ENCODE results near the gene H3-3A.
A peak's percentile ranks its signal among the peaks of the same experiment; 100 is the strongest.
"Not testable (repeated sequence)": the region's sequence is repeated elsewhere in the genome, so short reads cannot be mapped to it uniquely, and the experiment has no call there.

The H3-3A gene

DNA sequence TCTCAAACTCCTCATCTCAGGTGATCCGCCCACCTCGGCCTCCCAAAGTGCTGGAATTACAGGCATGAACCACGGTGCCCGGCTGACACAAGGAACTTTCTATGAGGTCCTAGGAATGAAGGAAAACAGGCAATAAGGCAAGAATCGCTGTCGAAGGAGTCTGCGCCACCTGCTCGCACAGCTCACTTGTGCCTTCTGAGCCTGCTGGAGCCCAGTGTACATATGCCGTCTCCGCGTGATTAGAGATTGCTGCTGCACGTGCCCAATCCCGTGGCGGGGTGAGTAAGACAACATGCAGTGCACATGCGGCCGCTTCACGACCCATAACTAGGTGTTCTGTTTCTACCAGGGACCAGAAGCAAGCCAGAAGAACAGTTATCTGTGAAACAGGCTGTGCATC, 24.3 kb downstream of the H3-3A start:
- H3K9me3 ChIP-seq (ENCODE audit: control insufficient read depth, insufficient read depth, low read length): no peaks in the 10 kb centered on the region
- peaks cover 4% of the 10 kb centered on the region; the same call in 1 of the 2 replicates for H3K4me1 ChIP-seq (ENCODE audit: control insufficient read depth, insufficient read depth, low read length)
- H3K9ac ChIP-seq (ENCODE audit: low read depth, low read length): no peak overlapping the region
- H3K36me3 ChIP-seq (ENCODE audit: control insufficient read depth, insufficient read depth, low read length): no peaks in the 10 kb centered on the region
- peaks cover 16% of the 10 kb centered on the region for H3K27me3 ChIP-seq (ENCODE audit: control insufficient read depth, insufficient read depth, low read length)
- no peak overlapping the region for H3K4me3 ChIP-seq (ENCODE audit: low read depth, low read length)
- H3K27ac ChIP-seq (ENCODE audit: low read depth, low read length): no peak overlapping the region

- Histone ChIP-seq H3K36me3 (ENCODE audit: control insufficient read depth, insufficient read depth, low read length) (no peaks in the 10 kb centered on the region), H3K27ac (ENCODE audit: low read depth, low read length) (no peak overlapping the region), H3K27me3 (ENCODE audit: control insufficient read depth, insufficient read depth, low read length) (no peaks in the 10 kb centered on the region), H3K4me1 (ENCODE audit: control insufficient read depth, insufficient read depth, low read length) (no peaks in the 10 kb centered on the region), H3K4me3 (ENCODE audit: low read depth, low read length) (no peak overlapping the region), H3K9ac (ENCODE audit: low read depth, low read length) (no peak overlapping the region), H3K9me3 (ENCODE audit: control insufficient read depth, insufficient read depth, low read length) (no peaks in the 10 kb centered on the region)
Measured at GRCh38 chr1:226091461-226091860, 28.9 kb downstream of the H3-3A start.

- H3K4me3 ChIP-seq (ENCODE audit: low read depth, low read length); H3K36me3 ChIP-seq (ENCODE audit: control insufficient read depth, insufficient read depth, low read length); H3K9ac ChIP-seq (ENCODE audit: low read depth, low read length); H3K9me3 ChIP-seq (ENCODE audit: control insufficient read depth, insufficient read depth, low read length); H3K27ac ChIP-seq (ENCODE audit: low read depth, low read length); H3K4me1 ChIP-seq (ENCODE audit: control insufficient read depth, insufficient read depth, low read length); H3K27me3 ChIP-seq (ENCODE audit: control insufficient read depth, insufficient read depth, low read length): not testable (repeated sequence)
Measured at GRCh38 chr1:226092048-226092820, 29.7 kb downstream of the H3-3A start.

- Histone ChIP-seq H3K4me3 (ENCODE audit: low read depth, low read length) (no peak overlapping the region), H3K4me1 (ENCODE audit: control insufficient read depth, insufficient read depth, low read length) (peaks cover 5% of the 10 kb centered on the region), H3K27ac (ENCODE audit: low read depth, low read length) (no peak overlapping the region), H3K9me3 (ENCODE audit: control insufficient read depth, insufficient read depth, low read length) (no peaks in the 10 kb centered on the region), H3K9ac (ENCODE audit: low read depth, low read length) (no peak overlapping the region), H3K36me3 (ENCODE audit: control insufficient read depth, insufficient read depth, low read length) (no peaks in the 10 kb centered on the region), H3K27me3 (ENCODE audit: control insufficient read depth, insufficient read depth, low read length) (no peaks in the 10 kb centered on the region)
Measured at GRCh38 chr1:226092965-226093364, 30.4 kb downstream of the H3-3A start.

GRCh38 chr1:226093621-226094020, 31.1 kb downstream of the H3-3A start:
- Histone ChIP-seq H3K9me3 (ENCODE audit: control insufficient read depth, insufficient read depth, low read length) (no peaks in the 10 kb centered on the region), H3K36me3 (ENCODE audit: control insufficient read depth, insufficient read depth, low read length) (no peaks in the 10 kb centered on the region), H3K27ac (ENCODE audit: low read depth, low read length) (no peak overlapping the region), H3K4me3 (ENCODE audit: low read depth, low read length) (no peak overlapping the region), H3K9ac (ENCODE audit: low read depth, low read length) (no peak overlapping the region), H3K4me1 (ENCODE audit: control insufficient read depth, insufficient read depth, low read length) (peaks cover 5% of the 10 kb centered on the region), H3K27me3 (ENCODE audit: control insufficient read depth, insufficient read depth, low read length) (peaks cover under 1% of the 10 kb centered on the region; the same call in 1 of the 2 replicates)

GRCh38 chr1:226094451-226094850, 31.9 kb downstream of the H3-3A start:
- Histone ChIP-seq H3K4me3 (ENCODE audit: low read depth, low read length) (no peak overlapping the region), H3K9me3 (ENCODE audit: control insufficient read depth, insufficient read depth, low read length) (no peaks in the 10 kb centered on the region), H3K4me1 (ENCODE audit: control insufficient read depth, insufficient read depth, low read length) (peaks cover 5% of the 10 kb centered on the region)

GRCh38 chr1:226095286-226095685, 32.8 kb downstream of the H3-3A start:
- no peak overlapping the region for H3K4me3 ChIP-seq (ENCODE audit: low read depth, low read length)
- H3K4me1 ChIP-seq (ENCODE audit: control insufficient read depth, insufficient read depth, low read length): peaks cover 5% of the 10 kb centered on the region
- H3K27me3 ChIP-seq (ENCODE audit: control insufficient read depth, insufficient read depth, low read length): peaks cover 15% of the 10 kb centered on the region
- H3K9ac ChIP-seq (ENCODE audit: low read depth, low read length): no peak overlapping the region
- no peaks in the 10 kb centered on the region for H3K9me3 ChIP-seq (ENCODE audit: control insufficient read depth, insufficient read depth, low read length)
- no peaks in the 10 kb centered on the region for H3K36me3 ChIP-seq (ENCODE audit: control insufficient read depth, insufficient read depth, low read length)
- H3K27ac ChIP-seq (ENCODE audit: low read depth, low read length): no peak overlapping the region

More at GRCh38 chr1:226094451-226094850, 31.9 kb downstream of the H3-3A start:
- no peaks in the 10 kb centered on the region for H3K36me3 ChIP-seq (ENCODE audit: control insufficient read depth, insufficient read depth, low read length)
- H3K9ac ChIP-seq (ENCODE audit: low read depth, low read length): no peak overlapping the region
- H3K27me3 ChIP-seq (ENCODE audit: control insufficient read depth, insufficient read depth, low read length): peaks cover 8% of the 10 kb centered on the region
- H3K27ac ChIP-seq (ENCODE audit: low read depth, low read length): no peak overlapping the region

DNA sequence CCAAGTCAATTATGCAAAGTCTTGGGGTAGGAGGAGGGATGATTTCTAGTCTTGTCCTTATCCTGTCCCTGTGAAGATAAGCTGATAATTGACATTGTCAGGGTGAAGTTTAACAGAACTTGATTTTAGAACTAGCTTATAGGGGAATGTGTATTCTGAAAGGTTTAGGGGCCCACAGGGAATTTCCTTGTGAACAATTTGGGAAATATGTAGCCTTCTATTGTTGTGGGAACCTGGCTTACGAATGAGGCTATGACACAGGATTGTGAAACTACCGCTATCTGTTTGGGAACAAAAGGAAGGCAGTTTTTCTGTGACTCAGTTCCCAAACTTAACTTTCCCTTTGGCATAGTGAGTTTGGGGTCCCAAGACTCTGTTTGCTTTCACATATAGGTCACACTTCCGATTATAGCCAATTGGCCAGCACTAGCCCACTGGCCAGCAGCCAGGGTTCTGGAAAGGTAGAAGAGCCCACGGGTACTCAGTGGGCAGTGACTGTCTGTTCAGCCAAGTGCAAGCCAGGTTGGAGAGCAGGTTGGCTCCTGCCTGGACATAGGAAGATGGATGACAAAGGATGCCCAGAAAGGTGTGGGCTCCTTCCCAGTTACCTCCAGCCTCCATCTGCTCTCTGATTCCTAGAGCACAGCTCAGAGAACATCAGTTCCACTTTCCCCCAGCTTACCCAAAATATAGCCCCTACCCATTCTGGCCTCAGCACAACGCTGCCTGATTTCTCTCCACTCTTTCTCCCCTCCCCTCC, 35.5 kb downstream of the H3-3A start:
- Histone ChIP-seq H3K27ac (ENCODE audit: low read depth, low read length) (peak overlapping the region; percentile 49), H3K9ac (ENCODE audit: low read depth, low read length) (no peak overlapping the region)

GRCh38 chr1:226098870-226099835, 36.6 kb downstream of the H3-3A start:
- Histone ChIP-seq H3K4me3 (ENCODE audit: low read depth, low read length) (no peak overlapping the region), H3K27me3 (ENCODE audit: control insufficient read depth, insufficient read depth, low read length) (peaks cover 15% of the 10 kb centered on the region), H3K36me3 (ENCODE audit: control insufficient read depth, insufficient read depth, low read length) (no peaks in the 10 kb centered on the region), H3K4me1 (ENCODE audit: control insufficient read depth, insufficient read depth, low read length) (peaks cover 5% of the 10 kb centered on the region), H3K9me3 (ENCODE audit: control insufficient read depth, insufficient read depth, low read length) (no peaks in the 10 kb centered on the region), H3K27ac (ENCODE audit: low read depth, low read length) (no peak overlapping the region), H3K9ac (ENCODE audit: low read depth, low read length) (no peak overlapping the region)

More for the DNA sequence above, 35.5 kb downstream of the H3-3A start:
- peaks cover 5% of the 10 kb centered on the region for H3K4me1 ChIP-seq (ENCODE audit: control insufficient read depth, insufficient read depth, low read length)
- peaks cover 15% of the 10 kb centered on the region for H3K27me3 ChIP-seq (ENCODE audit: control insufficient read depth, insufficient read depth, low read length)
- H3K36me3 ChIP-seq (ENCODE audit: control insufficient read depth, insufficient read depth, low read length): no peaks in the 10 kb centered on the region
- H3K9me3 ChIP-seq (ENCODE audit: control insufficient read depth, insufficient read depth, low read length): no peaks in the 10 kb centered on the region
- no peak overlapping the region for H3K4me3 ChIP-seq (ENCODE audit: low read depth, low read length)

DNA sequence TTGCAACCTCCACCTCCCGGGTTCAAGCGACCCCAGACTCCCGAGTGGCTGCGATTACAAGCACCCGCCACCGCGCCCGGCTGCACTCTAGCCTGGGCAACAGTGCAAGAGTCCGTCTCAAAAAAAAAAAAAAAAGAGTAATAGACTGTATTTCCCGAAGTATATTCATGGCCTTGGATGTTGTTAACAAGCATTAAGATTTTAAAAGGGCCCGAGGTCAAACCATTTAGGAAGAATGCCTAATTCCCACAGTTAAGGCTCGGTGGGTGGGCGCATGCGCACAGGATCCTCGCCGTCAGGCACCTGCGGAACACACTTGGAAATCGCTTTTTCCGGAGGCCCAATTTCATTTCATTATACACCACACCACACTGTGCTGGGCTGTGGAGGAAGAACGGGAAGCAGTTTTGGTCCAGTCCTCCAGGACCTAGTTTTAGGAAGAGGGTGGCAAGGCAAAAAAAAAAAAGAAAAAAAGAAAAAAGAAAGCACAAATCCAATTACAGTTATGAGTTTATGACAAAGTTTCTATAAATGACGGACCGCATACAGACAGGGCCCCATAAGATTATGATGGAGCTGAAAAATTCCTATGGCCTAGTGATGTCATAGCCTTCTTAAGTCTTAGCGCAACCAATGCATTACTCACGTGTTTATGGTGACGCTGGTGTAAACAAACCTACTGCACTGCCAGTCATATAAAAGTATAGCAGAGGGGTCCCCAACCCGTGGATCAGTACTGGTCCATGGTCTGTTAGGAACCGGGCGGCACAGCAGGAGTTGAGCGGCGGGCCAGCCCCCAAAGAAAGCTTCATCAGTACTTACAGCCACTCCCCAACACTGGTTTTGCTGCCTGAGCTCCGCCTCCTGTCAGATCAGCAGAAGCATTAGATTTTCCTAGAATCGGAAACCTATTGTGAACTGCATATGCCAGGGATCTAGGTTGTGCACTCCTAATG, 38.2 kb downstream of the H3-3A start:
- Histone ChIP-seq H3K27ac (ENCODE audit: low read depth, low read length) (no peak overlapping the region), H3K9me3 (ENCODE audit: control insufficient read depth, insufficient read depth, low read length) (no peaks in the 10 kb centered on the region), H3K36me3 (ENCODE audit: control insufficient read depth, insufficient read depth, low read length) (no peaks in the 10 kb centered on the region), H3K4me1 (ENCODE audit: control insufficient read depth, insufficient read depth, low read length) (peaks cover 11% of the 10 kb centered on the region), H3K4me3 (ENCODE audit: low read depth, low read length) (peak overlapping the region; percentile 66), H3K27me3 (ENCODE audit: control insufficient read depth, insufficient read depth, low read length) (peaks cover 15% of the 10 kb centered on the region), H3K9ac (ENCODE audit: low read depth, low read length) (no peak overlapping the region)

Data from HUES48 (cell line).